Thoracic aorta endothelial cell (primary cell): Measurements from ENCODE around the gene MYCL. TPM values are rescaled to one million over a fixed set of nuclear protein-coding genes. Genes with fewer than 3 reads are reported as not detected.

ENCODE experiments used
- small RNA-seq: library from RNA; depleted of rRNA; stranded (forward); fragments of <200 nt; gene quantifications from one replicate; pipeline ENCODE3, GENCODE V24; 2012
- total RNA-seq: library from RNA; depleted of rRNA; stranded (reverse); fragments of >200 nt; gene quantifications from 2 replicates; pipeline ENCODE4 v1.2.3, GENCODE V29; 2012

MYCL gene, protein sequence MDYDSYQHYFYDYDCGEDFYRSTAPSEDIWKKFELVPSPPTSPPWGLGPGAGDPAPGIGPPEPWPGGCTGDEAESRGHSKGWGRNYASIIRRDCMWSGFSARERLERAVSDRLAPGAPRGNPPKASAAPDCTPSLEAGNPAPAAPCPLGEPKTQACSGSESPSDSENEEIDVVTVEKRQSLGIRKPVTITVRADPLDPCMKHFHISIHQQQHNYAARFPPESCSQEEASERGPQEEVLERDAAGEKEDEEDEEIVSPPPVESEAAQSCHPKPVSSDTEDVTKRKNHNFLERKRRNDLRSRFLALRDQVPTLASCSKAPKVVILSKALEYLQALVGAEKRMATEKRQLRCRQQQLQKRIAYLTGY
- total RNA-seq, result 2.1 and 3.0 TPM in 2 replicates

DNA sequence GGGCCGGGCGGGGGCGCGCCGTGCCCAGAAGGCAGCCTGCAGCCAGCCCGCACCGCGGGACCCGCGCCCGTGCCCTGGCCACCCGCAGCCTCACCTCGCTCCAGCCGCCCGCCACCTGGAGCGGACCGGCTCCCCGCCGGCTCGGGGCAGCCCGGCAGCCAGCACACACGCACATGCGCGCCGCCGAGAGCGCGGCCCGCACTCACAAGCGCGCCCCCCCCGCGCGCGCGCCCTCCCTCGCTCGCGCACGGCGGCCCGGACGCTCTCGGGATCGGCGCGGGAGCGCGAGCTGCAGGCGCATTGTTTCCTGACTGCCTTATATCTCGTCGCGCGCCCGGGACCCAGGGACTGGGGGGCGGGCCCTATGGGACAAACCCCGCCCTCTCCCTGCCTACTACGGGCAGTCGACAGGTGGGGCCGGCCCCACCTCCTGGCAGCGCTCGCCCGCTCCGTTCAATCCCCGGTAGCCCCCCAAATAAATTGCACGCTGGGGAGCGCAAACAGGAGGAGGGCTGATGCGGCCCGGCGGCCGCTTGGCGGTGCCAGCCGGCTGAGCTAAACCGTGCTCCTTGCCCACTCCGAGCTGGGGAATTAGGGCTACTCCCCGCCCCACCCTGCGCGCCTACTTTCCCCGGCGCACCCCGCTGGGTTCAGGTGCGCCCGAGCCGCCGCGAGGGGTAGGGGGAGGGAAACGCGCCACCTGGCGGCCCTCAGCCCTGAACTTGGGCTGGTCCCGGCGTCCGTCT, at the start of gene MYCL:
Gene MYCL, minus strand, starts transcription at position 204 of the 746 bp plus-strand sequence. CDS start 483 bp downstream, outside the sequence.

Small RNAs within 50 kb of the gene (small RNA-seq; reads per million reads assigned to genes)
- gene RF00019, result not detected

Other genes with a start within 250 kb of the MYCL start
- not detected in 2 replicates for gene NT5C1A, start 229.8 kb downstream of the MYCL start, total RNA-seq
- gene HPCAL4, start 210.5 kb downstream of the MYCL start, total RNA-seq, result not detected in 2 replicates
- 34.2 and 36.6 TPM in 2 replicates for gene PPIE, start 163.0 kb downstream of the MYCL start, total RNA-seq
- 1.5 and 1.6 TPM in 2 replicates for gene OXCT2, start 130.6 kb downstream of the MYCL start, total RNA-seq
- under 0.01 and 0.22 TPM in 2 replicates for gene BMP8B, start 113.1 kb downstream of the MYCL start, total RNA-seq
- 25.3 and 30.1 TPM in 2 replicates for gene TRIT1, start 18.4 kb downstream of the MYCL start, total RNA-seq
- gene MFSD2A, start 53.2 kb upstream of the MYCL start, total RNA-seq, result 3.9 and 5.3 TPM in 2 replicates
- gene CAP1, start 138.8 kb upstream of the MYCL start, total RNA-seq, result 505 and 515 TPM in 2 replicates
- gene PPT1, start 195.3 kb upstream of the MYCL start, total RNA-seq, result 88.6 and 132 TPM in 2 replicates